HEK293T (cell line): ENCODE data around the gene NCAN.

Source experiments
- CTCF ChIA-PET: fragments of 350-600 bp; formaldehyde crosslinking; extraction: SDS; loops from one replicate; lab custom pipeline; 2021; ENCODE audit warnings: antibody characterized with exemption, inconsistent platforms; lab: Yijun Ruan, JAX
- POLR2A ChIA-PET: fragments of 350-600 bp; formaldehyde crosslinking; extraction: SDS; loops from one replicate; lab custom pipeline; 2020; ENCODE audit warnings: antibody characterized with exemption, inconsistent platforms; lab: Yijun Ruan, JAX
- DNase-seq: peaks from one replicate; pipeline ENCODE4 v3.0.0; 2012; ENCODE audit warnings: mixed read lengths; ENCODE audit errors: extremely low spot score
- ARNT ChIP-seq: fragments of 450-650 bp; IDR thresholded peaks from 2 replicates; pipeline ENCODE4 v1.6.1; 2017; ENCODE audit warnings: mild to moderate bottlenecking
- BHLHE40 ChIP-seq: fragments of 450-650 bp; IDR thresholded peaks from 2 replicates; pipeline ENCODE4 v1.6.1; 2016; ENCODE audit warnings: mild to moderate bottlenecking, moderate library complexity, borderline replicate concordance
- CTBP1 ChIP-seq: fragments of 450-650 bp; IDR thresholded peaks from 2 replicates; pipeline ENCODE4 v1.6.1; 2016; ENCODE audit warnings: borderline replicate concordance
- ELF4 ChIP-seq: fragments of 450-650 bp; IDR thresholded peaks from 2 replicates; pipeline ENCODE4 v1.6.1; 2017; ENCODE audit warnings: antibody characterized with exemption
- FOXA1 ChIP-seq: fragments of 450-650 bp; IDR thresholded peaks from 2 replicates; pipeline ENCODE4 v1.6.1; 2016; ENCODE audit warnings: mild to moderate bottlenecking
- FOXK2 ChIP-seq: fragments of 450-650 bp; IDR thresholded peaks from 2 replicates; pipeline ENCODE4 v1.6.1; 2016; ENCODE audit warnings: mild to moderate bottlenecking
- FOXM1 ChIP-seq: fragments of 450-650 bp; IDR thresholded peaks from 2 replicates; pipeline ENCODE4 v1.6.1; 2017; ENCODE audit warnings: mild to moderate bottlenecking, borderline replicate concordance
- HDGF ChIP-seq: fragments of 450-650 bp; IDR thresholded peaks from 2 replicates; pipeline ENCODE4 v1.6.1; 2017; ENCODE audit warnings: antibody characterized with exemption, borderline replicate concordance
- L3MBTL2 ChIP-seq: fragments of 450-650 bp; conservative IDR thresholded peaks from 2 replicates; pipeline ENCODE4 v1.6.1; 2016; ENCODE audit warnings: mild to moderate bottlenecking
- LEF1 ChIP-seq: fragments of 450-650 bp; IDR thresholded peaks from 2 replicates; pipeline ENCODE4 v1.6.1; 2017; ENCODE audit warnings: mild to moderate bottlenecking, borderline replicate concordance
- NFRKB ChIP-seq: fragments of 450-650 bp; IDR thresholded peaks from 2 replicates; pipeline ENCODE4 v1.6.1; 2016; ENCODE audit warnings: mild to moderate bottlenecking, moderate library complexity
- SP1 ChIP-seq: fragments of 450-650 bp; IDR thresholded peaks from 2 replicates; pipeline ENCODE4 v1.6.1; 2017
- SUZ12 ChIP-seq: fragments of 450-650 bp; IDR thresholded peaks from 2 replicates; pipeline ENCODE4 v1.6.1; 2016; ENCODE audit warnings: mild to moderate bottlenecking
- TARDBP ChIP-seq: fragments of 450-650 bp; IDR thresholded peaks from 2 replicates; pipeline ENCODE4 v1.6.1; 2016
- ZNF384 ChIP-seq: fragments of 450-650 bp; IDR thresholded peaks from 2 replicates; pipeline ENCODE4 v1.6.1; 2016
- TF ChIP-seq, protein P1 (sequence below): fragments of 450-650 bp; IDR thresholded peaks from 2 replicates; pipeline ENCODE4 v1.6.1; 2016

Gene NCAN

DNA sequence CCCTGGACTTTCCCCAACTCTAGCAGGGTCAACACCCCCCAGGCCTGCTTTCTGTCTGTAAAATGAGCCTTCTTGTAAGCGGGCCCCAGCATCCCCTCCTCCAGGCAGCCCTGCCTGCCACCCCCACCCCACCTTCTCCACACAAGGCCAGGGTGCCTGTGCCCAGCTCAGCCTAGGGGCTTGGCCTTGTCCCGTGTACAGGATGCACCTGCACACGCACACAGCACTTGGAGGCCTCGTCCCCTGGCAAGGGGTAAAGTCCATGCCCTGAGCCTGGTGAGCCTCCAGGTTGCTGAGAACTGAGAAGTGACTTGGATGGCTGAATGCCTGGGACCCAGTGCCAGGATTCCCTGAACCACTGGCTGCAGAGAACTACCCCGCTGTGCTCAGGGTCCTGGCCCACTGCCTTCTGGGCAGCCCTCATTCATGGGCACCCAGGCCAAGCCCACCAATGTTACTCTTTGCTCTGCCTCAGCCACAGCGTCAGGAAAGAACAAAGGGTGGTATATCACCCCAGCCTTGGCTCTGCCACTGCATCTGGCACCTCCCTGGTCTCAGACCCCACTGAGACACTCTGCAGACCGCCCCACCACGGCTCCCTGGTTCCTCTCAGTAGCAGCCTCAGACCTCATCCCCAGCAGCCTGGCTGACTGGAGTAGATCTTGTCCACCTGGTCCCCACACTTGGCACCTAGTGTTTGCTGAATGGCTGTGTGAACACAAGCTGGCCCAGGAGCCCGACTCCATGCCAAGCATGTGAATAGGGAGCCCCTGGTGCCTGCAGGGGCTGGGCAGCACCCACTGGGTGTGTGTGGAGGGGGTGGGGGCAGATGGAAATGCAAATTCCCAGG is 63.2 kb downstream of the NCAN start:
- ChIA-PET CTCF (no interaction called here), POLR2A (no interaction called here)
- DNase-seq: no peak
- TF ChIP-seq LEF1: no peak

DNA sequence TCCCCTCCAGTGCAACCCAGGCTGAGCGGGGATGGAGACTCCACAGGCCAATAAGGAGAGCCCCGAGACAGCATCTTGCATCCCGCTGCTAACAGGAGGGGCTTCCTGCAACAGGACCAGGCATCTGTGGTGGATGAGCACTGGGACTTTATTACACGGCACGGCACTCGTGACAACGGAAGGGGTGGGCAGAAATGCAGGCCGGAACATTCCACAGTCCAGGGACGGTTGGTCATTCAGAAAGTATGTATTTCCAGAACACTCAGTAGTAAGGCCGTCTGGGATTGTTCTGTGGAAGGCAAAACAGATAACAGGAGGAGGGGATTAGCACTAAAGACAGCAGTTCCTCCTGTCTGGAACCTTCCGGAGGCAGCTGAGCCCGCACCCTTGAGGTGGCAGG is 64.6 kb downstream of the NCAN start:
- DNase-seq: no peak
- TF ChIP-seq, protein P1, sequence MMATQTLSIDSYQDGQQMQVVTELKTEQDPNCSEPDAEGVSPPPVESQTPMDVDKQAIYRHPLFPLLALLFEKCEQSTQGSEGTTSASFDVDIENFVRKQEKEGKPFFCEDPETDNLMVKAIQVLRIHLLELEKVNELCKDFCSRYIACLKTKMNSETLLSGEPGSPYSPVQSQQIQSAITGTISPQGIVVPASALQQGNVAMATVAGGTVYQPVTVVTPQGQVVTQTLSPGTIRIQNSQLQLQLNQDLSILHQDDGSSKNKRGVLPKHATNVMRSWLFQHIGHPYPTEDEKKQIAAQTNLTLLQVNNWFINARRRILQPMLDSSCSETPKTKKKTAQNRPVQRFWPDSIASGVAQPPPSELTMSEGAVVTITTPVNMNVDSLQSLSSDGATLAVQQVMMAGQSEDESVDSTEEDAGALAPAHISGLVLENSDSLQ: no peak
- TF ChIP-seq SP1 (no peak), ELF4 (no peak), ARNT (no peak), ZNF384 (no peak), FOXK2 (no peak), SUZ12 (no peak), LEF1 (no peak), FOXM1 (no peak), FOXA1 (no peak), HDGF (no peak), CTBP1 (no peak)
- CTCF ChIA-PET: no interaction called here
- POLR2A ChIA-PET: no interaction called here

DNA sequence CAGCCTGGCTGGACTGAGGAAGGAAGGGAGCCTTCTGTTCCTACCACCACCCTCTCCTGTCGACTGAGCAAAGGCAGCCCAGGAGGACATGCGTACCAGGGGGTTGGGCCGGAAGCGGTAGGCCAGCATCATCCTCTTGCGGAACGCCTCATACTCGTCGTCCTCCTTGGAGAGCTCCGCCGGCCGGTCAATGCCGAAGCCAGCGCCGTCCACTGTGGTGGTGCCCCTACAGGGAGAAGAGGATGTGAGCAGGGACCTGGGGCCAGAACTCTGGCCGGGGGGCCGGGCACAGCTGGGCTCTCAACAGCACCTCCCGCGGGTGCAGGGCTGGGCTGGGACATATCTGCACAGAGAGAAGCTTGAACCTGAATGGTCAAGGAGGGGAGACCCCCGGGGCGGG is 65.1 kb downstream of the NCAN start:
- no peak for DNase-seq
- CTCF ChIA-PET: no interaction called here
- POLR2A ChIA-PET: no interaction called here
- TF ChIP-seq SUZ12 (no peak), FOXA1 (no peak), ARNT (no peak), CTBP1 (no peak), L3MBTL2 (no peak)
- TF ChIP-seq, protein P1: no peak

DNA sequence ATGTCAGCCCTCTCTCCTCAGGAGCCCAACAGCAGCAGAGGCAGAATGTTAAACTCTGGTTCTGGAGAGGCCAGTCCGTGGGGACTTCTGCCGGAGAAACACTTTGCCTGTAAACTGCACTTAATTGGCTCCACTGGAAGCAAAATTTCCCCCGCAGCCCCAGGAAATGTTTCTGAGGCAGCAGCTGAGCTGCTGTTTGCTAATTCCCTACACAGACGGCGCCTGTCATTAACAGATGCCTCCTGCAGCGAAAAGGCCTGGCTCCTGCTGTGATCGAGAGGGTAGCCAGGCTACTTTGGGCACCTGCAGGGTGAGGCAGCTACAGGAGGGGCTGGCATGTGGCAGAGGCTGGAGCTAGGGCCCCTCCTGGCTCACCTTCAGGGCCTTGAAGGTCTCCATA is 66.6 kb downstream of the NCAN start:
- DNase-seq: no peak
- POLR2A ChIA-PET: no interaction called here
- CTCF ChIA-PET: no interaction called here
- TF ChIP-seq BHLHE40: no peak
- TF ChIP-seq ELF4: no peak
- no peak for TF ChIP-seq ARNT
- no peak for TF ChIP-seq L3MBTL2
- TF ChIP-seq NFRKB: no peak
- TF ChIP-seq, protein P1: no peak

DNA sequence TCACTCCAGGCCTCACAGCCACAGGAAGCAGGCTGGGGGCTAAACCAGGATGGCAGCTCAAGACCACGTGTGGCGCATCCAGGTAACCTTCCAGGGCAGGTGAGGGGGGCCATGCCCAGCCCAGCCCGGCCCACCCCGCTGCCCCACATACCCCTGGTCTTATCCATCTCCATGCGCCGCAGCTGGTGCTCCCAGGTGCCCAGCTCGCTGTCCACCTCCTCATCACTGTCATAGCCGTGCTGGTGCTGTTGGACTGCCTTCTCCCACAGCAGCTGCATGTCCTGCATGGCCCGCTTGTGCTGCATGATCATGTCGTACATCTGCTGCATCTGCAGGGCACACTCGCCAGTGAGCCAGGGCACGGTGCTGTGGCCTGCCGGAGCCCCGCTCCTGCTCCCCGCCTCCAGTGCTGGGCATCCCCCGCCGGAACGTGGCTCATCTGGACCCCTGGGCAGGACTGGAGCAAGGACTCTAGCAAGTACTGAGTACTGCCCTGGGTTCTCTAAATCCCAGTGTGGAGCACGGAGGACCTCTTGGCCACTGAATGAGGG is 67.4 kb downstream of the NCAN start:
- ChIA-PET POLR2A (no interaction called here), CTCF (no interaction called here)
- TF ChIP-seq ZNF384 (no peak), BHLHE40 (no peak), LEF1 (no peak), SP1 (no peak), CTBP1 (no peak), HDGF (no peak), TARDBP (no peak), ELF4 (no peak)
- no peak for DNase-seq

DNA sequence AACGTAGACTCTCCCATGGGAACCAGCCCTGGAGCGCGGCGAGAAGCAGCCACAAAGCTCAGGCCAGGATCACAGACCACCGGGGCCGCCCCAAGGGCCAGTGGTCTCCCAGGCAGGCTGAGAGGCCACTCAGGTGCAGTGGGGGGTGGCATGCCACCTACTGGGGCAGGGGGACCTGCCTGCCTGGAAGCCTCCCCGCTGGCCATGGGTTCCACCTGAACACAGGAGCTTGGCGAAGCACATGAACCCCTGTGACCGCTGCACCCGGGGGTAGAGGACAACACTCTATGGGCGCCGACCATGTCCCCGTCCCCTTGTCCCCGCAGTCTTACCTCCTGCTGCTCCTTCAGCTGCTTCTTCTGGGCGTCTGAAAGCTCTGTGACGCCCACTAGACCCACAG is 68.1 kb downstream of the NCAN start:
- ChIA-PET POLR2A (no interaction called here), CTCF (no interaction called here)
- DNase-seq: no peak
- TF ChIP-seq FOXM1 (no peak), CTBP1 (no peak), ZNF384 (no peak), TARDBP (no peak), LEF1 (no peak), HDGF (no peak), SP1 (no peak), ELF4 (no peak), FOXK2 (no peak), SUZ12 (no peak)
- TF ChIP-seq, protein P1: no peak
